ENCODE results near the gene CCDC38. TPM values are rescaled to one million over a fixed set of nuclear protein-coding genes. Genes with fewer than 3 reads are reported as not detected.

Gene CCDC38
- total RNA-seq, 1 experiment from 2014 or later, result 0.26 TPM

GRCh38 chr12:95863337-95863736 is 79.1 kb downstream of the CCDC38 start:
- POLR2A ChIA-PET (ENCODE audit: low non-redundant PET), result interaction anchor here (0.9 kb wide), 1 partner anchor 17 kb away, joined by 3 read pairs; no protein-coding TSS in a partner anchor
- CTCF ChIA-PET, result no interaction called here
- no peak for TF ChIP-seq EZH2 (IDR thresholded peaks at IDR 0.05; ENCODE audit: borderline replicate concordance, low read depth, low read length, poor library complexity, severe bottlenecking)
- TF ChIP-seq CTCF (conservative IDR thresholded peaks at IDR 0.05; ENCODE audit: low read depth, low read length), result no peak
- Histone ChIP-seq H3K4me3 (ENCODE audit: low read depth, low read length, poor library complexity, severe bottlenecking) (no peak overlapping the region), H3K36me3 (ENCODE audit: insufficient read depth, low read length, poor library complexity, severe bottlenecking) (peaks cover 78% of the 10 kb centered on the region), H3K27ac (ENCODE audit: low read depth, low read length, poor library complexity, severe bottlenecking) (no peak overlapping the region), H3K9me3 (ENCODE audit: low read depth, low read length, poor library complexity, severe bottlenecking) (peaks cover 8% of the 10 kb centered on the region), H3K4me1 (ENCODE audit: insufficient read depth, low read length, poor library complexity, severe bottlenecking) (peaks cover 7% of the 10 kb centered on the region), H3K27me3 (replicated peaks; ENCODE audit: insufficient read depth, low read depth, low read length, poor library complexity) (no peaks in the 10 kb centered on the region)
- BruUV-seq (replicated peaks), result no TSS peak
- intact Hi-C loops (cut with micrococcal nuclease; ENCODE audit: unreplicated experiment), result no loop called here
- no peak for DNase-seq (ENCODE audit: low spot score)

GRCh38 chr12:95862038-95862437 is 80.4 kb downstream of the CCDC38 start:
- no peak for DNase-seq (ENCODE audit: low spot score)
- no TSS peak for BruUV-seq (replicated peaks)
- no peaks in the 10 kb centered on the region for H3K27me3 ChIP-seq (replicated peaks; ENCODE audit: insufficient read depth, low read depth, low read length, poor library complexity)
- POLR2A ChIA-PET (ENCODE audit: low non-redundant PET), result no interaction called here
- peaks cover 8% of the 10 kb centered on the region for H3K9me3 ChIP-seq (ENCODE audit: low read depth, low read length, poor library complexity, severe bottlenecking)
- CTCF ChIA-PET, result no interaction called here
- no peak overlapping the region for H3K27ac ChIP-seq (ENCODE audit: low read depth, low read length, poor library complexity, severe bottlenecking)
- peaks cover 7% of the 10 kb centered on the region for H3K4me1 ChIP-seq (ENCODE audit: insufficient read depth, low read length, poor library complexity, severe bottlenecking)
- TF ChIP-seq EZH2 (IDR thresholded peaks at IDR 0.05; ENCODE audit: borderline replicate concordance, low read depth, low read length, poor library complexity, severe bottlenecking) (no peak), CTCF (conservative IDR thresholded peaks at IDR 0.05; ENCODE audit: low read depth, low read length) (no peak)
- intact Hi-C loops (cut with micrococcal nuclease; ENCODE audit: unreplicated experiment), result no loop called here
- H3K4me3 ChIP-seq (ENCODE audit: low read depth, low read length, poor library complexity, severe bottlenecking), result no peak overlapping the region
- peaks cover 66% of the 10 kb centered on the region for H3K36me3 ChIP-seq (ENCODE audit: insufficient read depth, low read length, poor library complexity, severe bottlenecking)

- Histone ChIP-seq H3K4me3 (ENCODE audit: low read depth, low read length, poor library complexity, severe bottlenecking) (peak overlapping the region; percentile 80), H3K9me3 (ENCODE audit: low read depth, low read length, poor library complexity, severe bottlenecking) (peaks cover 8% of the 10 kb centered on the region), H3K4me1 (ENCODE audit: insufficient read depth, low read length, poor library complexity, severe bottlenecking) (peaks cover 7% of the 10 kb centered on the region), H3K27me3 (replicated peaks; ENCODE audit: insufficient read depth, low read depth, low read length, poor library complexity) (no peaks in the 10 kb centered on the region), H3K36me3 (ENCODE audit: insufficient read depth, low read length, poor library complexity, severe bottlenecking) (peaks cover 48% of the 10 kb centered on the region), H3K27ac (ENCODE audit: low read depth, low read length, poor library complexity, severe bottlenecking) (peak overlapping the region; percentile 87)
- intact Hi-C loops (cut with micrococcal nuclease; ENCODE audit: unreplicated experiment), result no loop called here
- CTCF ChIA-PET, result no interaction called here
- no TSS peak for BruUV-seq (replicated peaks)
- POLR2A ChIA-PET (ENCODE audit: low non-redundant PET), result no interaction called here
- TF ChIP-seq EZH2 (IDR thresholded peaks at IDR 0.05; ENCODE audit: borderline replicate concordance, low read depth, low read length, poor library complexity, severe bottlenecking), result no peak
- no peak for DNase-seq (ENCODE audit: low spot score)
Measured at GRCh38 chr12:95859947-95860850, 82.2 kb downstream of the CCDC38 start.
